ENCODE data around the gene CD200. TPM values are rescaled to one million over a fixed set of nuclear protein-coding genes. Genes with fewer than 3 reads are reported as not detected.

CD200 gene, protein sequence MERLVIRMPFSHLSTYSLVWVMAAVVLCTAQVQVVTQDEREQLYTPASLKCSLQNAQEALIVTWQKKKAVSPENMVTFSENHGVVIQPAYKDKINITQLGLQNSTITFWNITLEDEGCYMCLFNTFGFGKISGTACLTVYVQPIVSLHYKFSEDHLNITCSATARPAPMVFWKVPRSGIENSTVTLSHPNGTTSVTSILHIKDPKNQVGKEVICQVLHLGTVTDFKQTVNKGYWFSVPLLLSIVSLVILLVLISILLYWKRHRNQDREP
- not detected in 5 replicates for total RNA-seq (2022; extraction: Qiagen RNA extraction; ENCODE audit: low read depth)

DNA sequence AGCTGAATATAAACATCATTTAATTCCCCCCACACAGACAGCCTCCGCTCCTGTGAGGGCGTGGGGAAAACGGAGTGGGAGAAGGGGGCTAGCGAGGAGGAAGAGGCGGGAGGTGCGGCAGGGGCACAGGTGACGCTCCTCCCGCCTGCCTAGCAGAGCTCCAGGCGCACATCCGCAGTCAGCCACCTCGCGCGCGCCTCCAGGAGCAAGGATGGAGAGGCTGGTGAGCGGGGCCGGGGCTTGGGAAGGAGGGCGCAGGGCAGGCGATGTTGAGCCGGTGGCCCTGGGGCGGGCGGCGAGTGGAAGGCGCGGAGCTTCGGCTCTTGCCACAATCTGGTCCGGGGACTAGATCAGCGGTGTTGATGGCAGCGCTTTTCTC is at the start of gene CD200:
CD200 (plus strand) TSS at position 155 of the 379 bp plus-strand sequence; CDS start at position 212, 57 bp downstream.

DNA sequence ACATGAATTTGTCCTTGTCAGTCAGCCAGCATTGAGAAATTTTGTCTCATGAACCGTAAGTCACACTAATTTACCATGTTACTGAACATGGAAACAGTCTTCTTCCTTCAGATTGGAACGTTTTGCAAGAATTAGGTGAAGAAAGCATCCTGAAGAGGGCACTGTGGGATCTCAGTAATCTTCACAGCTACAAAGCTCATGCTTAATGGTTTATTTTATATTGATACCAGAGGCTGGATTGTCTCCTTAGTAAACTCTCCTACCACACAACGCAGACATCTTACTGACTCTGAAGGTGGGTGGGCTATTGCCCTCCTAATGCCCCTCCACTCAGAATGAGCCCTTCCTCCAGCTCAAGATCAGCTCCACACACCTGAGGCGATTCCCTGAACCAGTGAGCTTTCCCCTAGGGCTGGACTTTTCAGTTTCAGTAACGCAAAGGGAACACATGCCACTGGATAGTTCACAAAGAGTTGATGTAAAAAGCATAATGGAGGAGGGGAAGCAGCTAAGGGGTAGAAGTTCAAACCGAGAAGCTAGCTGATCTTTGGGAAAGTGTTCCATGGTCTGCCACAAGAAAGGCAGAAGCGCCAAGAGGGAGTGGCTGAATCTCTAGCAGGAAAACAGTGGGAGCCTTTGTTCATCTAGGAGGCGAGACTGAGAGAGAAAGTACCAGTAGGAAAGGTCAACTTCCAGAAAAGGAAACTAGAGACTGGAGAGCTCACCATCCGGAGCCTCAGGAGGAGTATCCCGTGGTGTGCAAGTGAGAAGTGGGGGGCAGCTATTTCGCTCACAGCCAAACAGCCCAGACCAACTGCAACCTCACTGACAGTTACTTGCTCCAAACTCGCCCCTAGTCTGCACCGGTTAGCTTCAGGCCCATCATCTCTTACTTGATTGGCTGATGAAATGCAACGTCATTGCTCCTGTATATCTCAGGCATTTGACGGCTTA is 39.3 kb upstream of the CD200 start, which contains the start of gene SLC9C1:
SLC9C1 (minus strand) TSS at position 849 of the 954 bp plus-strand sequence. CDS start 7,425 bp downstream, outside the sequence.

Other genes with a start within 250 kb of the CD200 start
- 10.3 to 16.3 TPM (median 14.1 TPM) in 5 replicates for gene C3orf52, start 246.8 kb upstream of the CD200 start, total RNA-seq (2022; extraction: Qiagen RNA extraction; ENCODE audit: low read depth)
- not detected in 5 replicates for gene GCSAM, start 199.9 kb upstream of the CD200 start, total RNA-seq (2022; extraction: Qiagen RNA extraction; ENCODE audit: low read depth)
- not detected in 5 replicates for gene SLC9C1, start 38.9 kb upstream of the CD200 start, total RNA-seq (2022; extraction: Qiagen RNA extraction; ENCODE audit: low read depth)
- gene BTLA, start 166.3 kb downstream of the CD200 start, total RNA-seq (2022; extraction: Qiagen RNA extraction; ENCODE audit: low read depth): 0.05 TPM in 1 of 5 replicates, not detected in the others
- 43.5 to 56.0 TPM (median 47.5 TPM) in 5 replicates for gene ATG3, start 228.8 kb downstream of the CD200 start, total RNA-seq (2022; extraction: Qiagen RNA extraction; ENCODE audit: low read depth)
- gene SLC35A5, start 228.9 kb downstream of the CD200 start, total RNA-seq (2022; extraction: Qiagen RNA extraction; ENCODE audit: low read depth): 6.4 to 18.7 TPM (median 15.7 TPM) in 5 replicates